Stimulated activated CD4-positive, alpha-beta T cell treated with anti-CD3 and anti-CD28 coated beads, TNF-alpha, amount 100 ng/mL, for 48 hours (primary cell): Measurements from ENCODE around the gene ZFPL1.

ENCODE experiments used
- DNase-seq, 3 donors: peaks; one replicate each; pipeline ENCODE4 v3.0.0-alpha.2; 2020; ENCODE audit warnings: low read depth in 3 of 3

ZFPL1 gene

DNA sequence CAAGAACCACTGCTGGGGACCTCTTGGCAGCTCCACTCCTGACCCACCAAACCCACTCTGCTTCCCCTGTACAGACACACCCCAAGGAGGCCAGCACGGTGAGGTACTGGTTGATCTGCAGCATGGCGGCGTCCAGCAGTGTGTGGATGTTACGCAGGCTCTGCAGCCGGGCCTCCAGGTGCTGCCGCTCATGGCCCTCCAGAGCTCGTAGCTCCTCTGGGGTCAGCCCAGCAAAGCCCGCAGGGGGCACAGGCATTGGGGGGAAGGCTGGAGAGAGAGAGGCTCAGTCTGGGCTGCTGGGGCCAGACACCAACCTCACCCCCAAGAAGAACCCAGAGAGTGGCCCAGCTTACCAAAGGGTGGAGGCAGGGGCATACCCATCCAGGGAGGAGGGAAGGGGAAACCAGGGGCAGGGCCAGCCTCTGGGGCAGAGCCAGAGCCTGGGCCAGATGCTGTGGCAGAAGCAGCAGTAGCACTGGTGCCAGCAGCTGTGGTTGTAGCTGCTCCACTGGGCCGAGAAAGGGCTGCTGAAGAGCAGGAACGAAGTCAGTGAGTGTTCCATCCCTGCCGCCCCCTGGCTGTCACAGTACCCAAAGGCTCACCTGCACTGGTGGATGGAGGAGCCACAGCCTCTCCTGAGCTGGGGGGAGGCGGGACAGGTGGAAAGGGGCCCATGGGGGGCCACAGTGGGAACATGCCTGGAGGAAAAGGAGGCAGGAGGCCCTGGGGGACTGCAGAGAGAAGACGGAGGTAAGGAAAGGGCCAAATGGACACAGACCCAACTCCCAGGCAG, 45.8 kb downstream of the ZFPL1 start:
- DNase-seq = no peak

DNA sequence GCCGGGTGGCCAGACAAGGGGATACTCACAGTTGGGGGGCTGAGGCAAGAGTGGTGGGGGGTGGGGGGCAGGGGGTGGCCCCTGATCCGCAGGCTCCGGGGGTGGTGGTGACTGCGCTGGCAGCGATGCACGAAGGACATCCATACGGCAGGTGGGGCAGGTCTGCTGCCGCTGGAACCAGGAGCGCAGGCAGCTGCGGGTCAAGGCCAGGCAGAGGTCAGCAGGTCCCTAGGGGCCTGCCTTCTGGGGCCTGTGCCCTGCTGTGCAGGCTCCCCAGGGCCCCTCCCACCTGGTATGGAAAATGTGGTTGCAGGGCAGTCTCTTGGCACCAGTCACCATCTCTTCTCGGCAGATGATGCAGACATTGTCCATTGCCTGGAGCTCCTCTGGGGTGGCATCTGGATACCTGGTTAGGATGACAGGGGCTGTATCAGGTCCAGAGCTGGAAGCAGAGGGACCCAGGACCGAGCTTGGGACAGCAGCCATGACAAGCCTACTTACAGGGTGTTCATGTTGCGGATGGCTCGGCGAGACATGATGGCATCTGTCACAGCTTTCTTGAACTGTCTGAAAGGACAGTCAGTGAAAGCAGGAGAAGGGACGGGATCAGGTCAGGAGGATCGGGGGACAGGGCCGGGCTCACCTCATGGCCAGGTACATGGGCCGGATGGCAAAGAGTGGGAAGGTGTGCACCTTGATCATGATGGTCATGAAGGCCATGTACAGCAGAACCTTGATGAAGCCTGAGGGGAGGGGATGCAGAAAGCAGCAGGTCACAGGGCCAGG, 46.8 kb downstream of the ZFPL1 start:
- no peak for DNase-seq

DNA sequence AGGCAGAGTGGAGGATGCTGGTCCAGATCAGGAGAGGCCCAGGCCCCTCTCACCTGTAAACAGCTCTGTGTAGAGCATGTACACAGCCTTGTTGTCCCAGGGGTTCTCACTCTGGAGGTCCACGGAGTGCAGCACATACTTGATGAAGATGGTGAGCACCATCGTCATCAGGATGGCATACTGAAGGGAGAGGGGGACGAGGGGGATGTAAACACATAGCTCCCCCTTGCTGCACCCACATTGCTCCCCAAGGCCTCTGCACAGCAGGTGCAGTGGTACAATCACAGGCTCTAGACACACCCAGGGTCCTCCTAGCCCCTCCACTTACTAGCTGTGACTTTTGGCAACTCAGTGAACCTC, 47.4 kb downstream of the ZFPL1 start:
- no peak for DNase-seq

DNA sequence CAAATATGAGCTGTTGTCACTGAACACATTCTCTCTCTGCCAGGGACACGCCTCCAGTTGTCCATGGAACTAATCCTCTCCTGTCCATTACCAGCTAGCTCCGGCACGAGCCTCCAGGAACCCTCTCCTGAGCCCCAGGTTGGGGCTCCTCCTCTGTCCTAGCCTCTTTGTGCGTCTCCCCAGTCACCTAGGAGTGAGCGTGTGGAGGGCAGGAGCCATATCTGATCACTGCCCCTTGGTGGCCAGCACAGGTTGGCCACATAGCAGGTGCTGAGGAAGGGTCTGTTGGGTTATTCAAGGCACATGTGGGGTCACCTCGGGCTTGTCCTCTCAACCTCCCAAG, 47.8 kb downstream of the ZFPL1 start:
- no peak for DNase-seq

DNA sequence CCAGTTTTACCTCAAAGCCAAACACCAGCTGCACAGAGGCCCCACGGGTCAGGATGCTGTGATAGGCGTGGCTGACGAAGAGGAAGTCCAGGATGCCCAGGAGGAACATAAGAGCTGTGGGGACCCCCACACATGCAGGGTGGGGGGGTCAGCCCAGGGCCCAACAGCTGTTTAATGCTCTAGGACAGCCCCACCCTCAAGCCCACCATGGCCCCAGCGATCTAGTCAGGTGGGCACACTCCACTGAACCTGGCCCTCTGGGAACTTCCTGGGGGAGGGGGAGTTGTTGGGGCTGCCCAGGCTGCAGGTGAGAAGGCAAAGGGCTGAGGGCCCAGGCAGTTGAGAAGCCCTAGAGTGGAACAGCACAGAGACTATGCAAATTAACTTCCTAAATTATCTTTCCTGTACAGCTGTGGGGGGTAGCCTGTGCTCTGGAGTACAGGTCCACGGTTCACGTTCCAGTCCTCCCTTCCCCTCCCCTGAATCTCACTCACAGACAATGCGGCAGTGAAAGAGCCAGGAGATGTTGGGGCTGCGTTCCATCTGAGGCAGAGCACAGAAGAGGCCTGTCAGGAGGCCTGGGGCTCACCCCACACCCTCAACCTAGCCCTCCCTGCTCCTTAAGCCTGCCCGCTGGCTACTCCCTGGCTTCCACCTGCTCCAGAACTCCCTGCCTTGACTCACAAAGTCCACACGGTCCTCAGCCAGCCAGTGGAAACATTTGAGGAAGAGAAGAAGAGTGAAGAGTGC, 48.4 kb downstream of the ZFPL1 start:
- DNase-seq = no peak

DNA sequence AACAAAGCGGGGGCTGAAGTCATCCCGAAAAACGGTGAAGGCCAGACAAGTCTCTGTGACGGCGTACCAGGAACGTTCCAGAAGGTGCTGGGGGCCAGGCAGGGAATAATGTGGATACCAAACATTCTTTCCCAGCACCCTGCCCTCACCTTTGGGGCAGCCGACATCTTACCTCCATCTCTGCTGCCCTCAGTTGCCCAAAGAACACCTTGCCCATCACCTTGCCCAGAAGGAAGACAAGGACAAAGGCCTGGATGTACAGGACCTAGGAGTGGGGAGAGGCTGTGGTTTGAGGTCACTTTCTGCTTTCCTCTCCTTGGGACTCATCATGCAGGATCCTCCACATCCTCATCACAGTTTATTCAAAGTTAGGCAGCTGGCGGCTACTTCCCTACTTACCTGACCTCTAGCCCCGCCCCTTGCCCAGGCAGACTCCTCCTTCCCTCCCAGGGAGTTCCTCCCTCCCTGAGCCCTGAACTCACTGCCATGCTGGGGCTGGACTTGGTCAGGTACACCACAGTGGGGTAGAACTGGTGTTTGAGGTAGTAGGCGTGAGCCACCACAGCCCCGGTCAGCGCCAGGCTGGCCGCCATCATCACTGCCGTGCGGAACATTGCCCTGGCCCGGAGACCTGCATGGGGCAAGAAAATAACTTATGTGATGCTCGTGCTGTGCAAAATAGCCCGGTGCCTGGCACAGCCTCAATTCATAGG, 49.1 kb downstream of the ZFPL1 start:
- DNase-seq = peak in 1 of 3 donors; percentile 71

DNA sequence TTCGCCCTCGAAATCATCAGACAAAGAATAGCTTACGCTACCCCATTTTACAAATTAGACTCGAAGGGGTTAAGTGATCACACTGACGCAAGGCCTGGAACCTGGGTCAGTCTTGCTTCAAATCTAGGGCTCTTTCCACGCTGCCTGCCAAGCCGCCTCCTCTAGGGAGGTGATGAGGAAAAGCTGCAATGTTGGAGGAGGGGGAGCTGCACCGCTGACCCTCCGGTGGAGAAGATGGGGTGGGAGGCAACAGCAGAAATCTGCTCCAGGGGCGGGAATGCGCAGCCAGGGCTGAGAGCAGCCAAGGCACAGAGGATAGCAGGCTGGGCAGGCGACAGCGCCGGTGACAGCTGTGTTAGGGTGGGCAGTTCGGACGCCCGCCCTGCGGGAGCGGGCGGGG, 49.7 kb downstream of the ZFPL1 start:
- DNase-seq = no peak

DNA sequence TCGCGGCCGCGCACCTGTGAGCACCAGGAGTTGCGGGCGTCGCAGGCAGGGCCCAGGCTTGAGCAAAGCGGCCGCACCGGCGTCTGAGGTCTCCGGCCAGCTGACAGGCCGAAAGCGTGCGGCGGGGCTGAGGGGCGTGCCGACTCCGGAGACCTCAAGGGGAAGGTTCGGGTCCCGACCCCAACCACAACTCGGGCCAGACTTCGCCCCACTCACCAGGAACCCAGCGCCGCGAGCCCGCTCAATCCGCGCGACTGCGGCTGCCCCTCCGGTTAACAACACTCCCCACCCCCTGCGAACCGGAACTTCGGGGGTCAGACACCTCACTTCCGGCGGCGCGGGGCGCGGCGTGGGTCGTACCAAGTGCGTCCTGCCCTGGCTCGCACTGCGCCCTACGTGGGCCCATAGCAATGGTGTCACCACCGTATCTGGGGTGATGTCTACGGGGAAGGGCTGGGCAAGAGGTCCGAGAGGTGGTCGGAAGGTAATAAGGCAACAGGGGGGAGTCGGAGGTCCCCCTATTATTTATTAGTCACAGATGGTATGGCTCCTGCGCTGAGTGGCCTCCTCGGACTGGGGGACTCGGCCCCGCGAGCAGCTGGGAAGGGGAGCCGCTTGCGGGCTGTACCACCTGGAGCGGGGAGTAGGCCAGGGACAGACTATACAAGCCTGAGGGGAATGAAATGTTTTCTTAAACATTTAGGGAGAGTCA, 50.4 kb downstream of the ZFPL1 start, which contains the start of gene SYVN1:
TSS of gene SYVN1 (minus strand) at position 280 of the 712 bp plus-strand sequence. CDS start 918 bp downstream, outside the sequence.
- DNase-seq = peak; percentile 81 to 89 (median 82)

DNA sequence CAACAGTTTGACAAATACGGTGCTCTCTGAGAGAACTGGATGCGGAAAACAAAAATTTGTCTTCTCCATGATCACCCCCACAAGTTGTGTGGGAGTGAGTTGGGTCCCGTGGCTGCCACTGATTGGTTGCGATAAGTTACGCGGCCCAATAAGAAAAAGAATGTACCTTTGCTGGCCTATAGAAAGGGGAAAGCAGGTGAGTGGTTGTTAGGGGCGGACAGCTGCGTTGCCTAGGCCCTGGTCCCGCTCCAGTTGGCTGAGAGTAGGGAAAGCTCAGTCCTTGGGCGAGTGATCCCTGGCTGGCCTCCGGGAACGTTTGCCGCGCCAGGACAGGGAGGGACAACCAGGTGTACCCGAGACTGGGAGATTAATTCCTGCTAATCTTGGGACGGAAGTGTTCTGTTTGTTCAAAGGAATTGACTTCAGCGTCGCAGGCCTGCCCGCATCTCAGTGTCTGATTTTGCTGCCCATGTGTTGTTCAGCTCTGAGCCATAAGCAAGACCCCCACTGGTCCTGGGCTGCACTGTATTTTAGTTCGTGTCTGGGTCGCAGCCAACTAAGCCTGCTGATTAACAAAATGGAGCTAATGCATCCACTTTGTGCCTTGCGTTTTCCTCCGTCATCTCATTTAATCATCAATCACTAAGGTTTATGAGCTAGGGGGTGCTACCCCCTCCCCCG, 51.1 kb downstream of the ZFPL1 start:
- peak; percentile 66 to 76 (median 71) for DNase-seq

DNA sequence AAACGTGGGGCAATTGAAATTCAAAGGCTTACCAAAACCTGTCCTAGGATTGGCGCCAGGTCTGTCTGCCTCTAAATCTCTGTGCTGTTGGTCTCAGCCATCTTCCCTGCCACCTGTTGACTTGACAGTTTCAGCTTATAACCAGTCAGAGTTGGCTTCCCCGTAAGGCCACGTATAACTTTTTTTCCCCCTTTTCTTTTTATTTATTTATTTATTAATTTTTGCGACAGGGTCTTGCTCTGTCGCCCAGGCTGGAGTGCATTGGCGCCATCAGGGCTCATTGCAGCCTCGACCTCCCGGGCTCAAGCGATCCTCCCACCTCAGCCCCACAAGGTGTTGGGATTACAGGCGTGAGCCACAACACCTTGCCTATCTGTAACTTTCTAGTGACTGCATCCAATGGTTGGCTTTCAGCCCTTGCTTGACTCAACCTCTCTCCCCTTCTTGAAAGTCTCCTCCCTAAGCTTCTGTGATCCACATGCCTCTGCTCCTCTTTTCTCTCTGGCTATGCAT, 51.7 kb downstream of the ZFPL1 start:
- DNase-seq = no peak

DNA sequence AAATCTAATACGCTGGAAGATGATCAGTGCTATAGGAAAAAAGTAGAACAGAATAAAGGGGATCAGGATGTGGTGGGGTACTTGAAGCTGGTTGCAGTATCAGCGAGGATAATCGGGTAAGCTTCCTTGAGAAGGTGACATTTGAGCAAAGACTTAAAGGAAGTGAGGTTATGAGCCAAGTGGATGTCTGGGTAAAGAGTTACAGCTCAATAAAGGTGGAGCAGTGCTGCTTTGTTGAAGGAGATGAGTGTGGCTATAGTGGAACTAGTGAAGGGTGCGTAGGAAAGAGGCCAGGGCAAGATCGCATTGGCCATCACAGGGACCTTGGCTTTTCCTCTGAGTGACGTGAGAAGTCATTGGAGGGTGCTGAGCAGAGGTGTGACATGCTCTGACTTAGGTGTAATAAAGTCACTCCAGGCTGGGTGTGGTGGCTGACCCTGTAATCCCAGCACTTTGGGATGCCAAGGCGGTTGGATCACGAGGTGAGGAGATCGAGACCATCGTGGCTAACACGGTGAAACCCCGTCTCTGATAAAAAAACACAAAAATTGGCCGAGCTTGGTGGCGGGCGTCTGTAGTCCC, 52.6 kb downstream of the ZFPL1 start:
- DNase-seq = no peak
